CMK (cell line): ENCODE results near the gene HOXA3.

Experiments used
- DNase-seq: peaks from one replicate; pipeline ENCODE4 v3.0.0-alpha.2; 2010; ENCODE audit warnings: low read depth

HOXA3 gene

GRCh38 chr7:27189295-27189996 is 37.1 kb upstream of the HOXA3 start:
- no peak for DNase-seq

- no peak for DNase-seq
These were observed 36.3 kb upstream of the HOXA3 start for GRCh38 chr7:27188386-27189294.

DNA sequence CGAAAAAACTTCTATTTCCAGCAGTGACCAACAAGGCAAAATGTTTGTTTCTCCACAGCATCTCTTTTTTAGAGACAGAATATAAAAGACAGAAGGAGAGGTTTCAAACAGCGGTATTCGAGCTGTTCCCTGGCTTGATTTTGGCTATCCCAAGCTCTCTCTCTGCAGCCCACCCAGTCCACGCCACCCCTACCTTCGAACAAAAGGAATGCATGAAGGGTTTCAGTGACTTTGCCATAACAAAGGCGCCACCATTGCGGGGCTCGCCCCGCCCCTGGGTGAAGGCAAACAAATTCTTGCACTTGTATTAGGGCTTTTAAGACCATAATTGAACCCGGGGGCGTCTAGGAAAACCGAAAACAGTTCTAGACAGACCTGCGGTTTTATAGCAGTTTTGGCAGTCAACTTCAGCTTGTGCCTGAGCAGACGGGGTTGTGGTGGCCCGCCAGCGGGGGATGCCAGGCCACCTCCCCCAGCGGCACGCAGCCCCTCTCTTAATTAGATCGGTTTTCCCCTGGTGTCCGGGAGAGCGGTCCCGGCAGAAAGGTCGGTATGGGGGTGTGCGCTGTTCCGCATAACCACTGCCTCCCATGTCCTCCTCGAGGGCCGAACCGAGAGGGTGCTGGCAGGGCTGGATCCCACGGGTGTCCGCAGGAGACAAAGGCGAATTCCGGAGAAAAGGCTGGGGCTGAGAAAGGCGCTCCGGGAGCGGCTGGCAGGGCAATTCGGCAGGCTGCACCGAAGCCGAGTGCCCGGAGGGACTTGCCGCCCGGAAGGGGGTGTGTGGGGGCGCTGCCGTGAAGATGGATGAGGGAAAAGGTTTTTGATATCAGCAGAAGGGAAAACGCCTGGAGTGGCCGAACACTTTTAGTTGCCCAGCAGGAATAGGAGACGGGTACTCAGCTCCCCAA is 35.3 kb upstream of the HOXA3 start:
- no peak for DNase-seq

- DNase-seq: no peak
These were observed 34.5 kb upstream of the HOXA3 start for GRCh38 chr7:27186668-27187474.

DNA sequence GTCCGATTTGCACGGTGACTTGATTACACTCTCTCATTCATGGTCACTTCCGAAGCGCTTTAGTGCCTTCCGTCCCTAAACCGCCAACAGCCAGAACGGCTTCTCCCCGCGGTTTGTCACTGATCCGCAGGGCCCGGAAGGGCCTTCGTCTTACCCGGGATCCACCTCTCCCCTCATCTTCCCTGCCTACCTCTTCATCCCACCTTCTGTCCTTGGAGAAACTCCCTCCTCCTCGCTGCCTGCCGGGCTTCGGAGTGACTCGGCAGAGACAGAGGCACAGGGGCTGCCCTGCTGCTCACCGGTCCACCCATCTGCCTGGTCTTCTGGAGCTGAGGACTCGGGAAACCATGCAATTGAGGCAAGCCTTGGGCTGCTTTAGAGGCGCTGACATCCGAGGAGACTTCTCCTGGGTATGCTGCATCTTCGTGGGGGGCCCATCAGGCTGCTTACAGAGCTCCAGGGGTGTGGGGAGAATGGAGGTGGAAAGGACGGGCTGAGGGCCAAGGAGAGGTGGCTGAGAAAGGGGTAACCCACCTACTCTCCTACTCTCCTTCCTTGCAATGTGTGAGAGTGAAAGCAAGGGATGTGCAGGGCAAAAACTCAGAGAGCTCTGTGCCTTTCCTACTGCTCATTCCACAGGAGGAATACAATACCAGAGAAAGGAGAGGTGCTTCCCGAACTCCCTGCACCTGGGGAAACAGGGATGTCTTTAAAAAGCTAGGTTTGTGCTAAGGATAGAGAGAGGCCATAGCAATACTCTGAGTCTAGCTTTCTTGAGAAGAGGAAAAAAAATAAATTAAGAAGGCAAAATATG is 33.7 kb upstream of the HOXA3 start:
- DNase-seq: no peak

DNA sequence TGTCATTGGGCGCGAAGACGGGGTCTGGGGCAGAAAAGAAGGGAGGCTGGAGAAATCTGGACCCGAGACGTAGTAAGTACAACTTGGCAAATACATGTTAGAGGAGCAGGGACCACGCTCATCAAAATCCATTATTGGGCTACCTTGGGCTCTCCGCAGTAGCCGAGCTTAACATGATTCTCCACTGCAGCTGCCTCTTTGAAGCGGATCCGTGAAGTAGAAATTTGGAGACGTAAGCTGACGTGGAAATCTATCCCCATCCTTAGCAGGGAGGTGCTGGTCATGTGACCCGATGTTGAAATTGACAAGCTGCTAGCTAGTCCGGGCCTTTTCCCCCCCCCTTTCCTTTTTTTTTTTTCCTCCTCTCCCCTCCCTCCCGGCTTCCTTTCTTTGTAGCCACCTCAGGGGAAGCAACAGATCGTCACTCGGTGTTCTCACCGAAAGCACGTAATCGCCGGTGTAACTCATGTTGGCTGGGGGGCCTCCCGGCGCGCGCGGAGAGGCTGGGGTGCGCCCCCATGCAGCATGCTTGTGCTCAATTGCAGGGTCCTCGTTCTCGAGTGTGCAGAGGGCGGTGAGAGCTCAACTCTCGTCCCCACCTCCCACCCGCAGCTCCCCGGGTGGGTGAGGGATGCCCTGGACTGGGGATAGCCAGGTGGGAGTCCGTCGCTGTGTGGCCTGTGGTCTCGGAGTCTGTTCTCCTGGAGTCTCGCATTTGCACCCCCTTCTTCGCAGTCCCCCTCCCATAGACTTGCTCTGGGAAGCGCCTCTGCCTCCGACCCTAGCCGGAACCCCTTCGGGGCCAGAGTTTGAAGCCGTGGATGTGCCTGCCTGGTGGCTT is 32.9 kb upstream of the HOXA3 start, which contains the start of gene HOXA11:
HOXA11 (minus strand) TSS at position 220 of the 841 bp plus-strand sequence; CDS start at position 132, 88 bp downstream.
- DNase-seq: no peak

GRCh38 chr7:27184337-27185012 is 32.1 kb upstream of the HOXA3 start:
- no peak for DNase-seq

DNA sequence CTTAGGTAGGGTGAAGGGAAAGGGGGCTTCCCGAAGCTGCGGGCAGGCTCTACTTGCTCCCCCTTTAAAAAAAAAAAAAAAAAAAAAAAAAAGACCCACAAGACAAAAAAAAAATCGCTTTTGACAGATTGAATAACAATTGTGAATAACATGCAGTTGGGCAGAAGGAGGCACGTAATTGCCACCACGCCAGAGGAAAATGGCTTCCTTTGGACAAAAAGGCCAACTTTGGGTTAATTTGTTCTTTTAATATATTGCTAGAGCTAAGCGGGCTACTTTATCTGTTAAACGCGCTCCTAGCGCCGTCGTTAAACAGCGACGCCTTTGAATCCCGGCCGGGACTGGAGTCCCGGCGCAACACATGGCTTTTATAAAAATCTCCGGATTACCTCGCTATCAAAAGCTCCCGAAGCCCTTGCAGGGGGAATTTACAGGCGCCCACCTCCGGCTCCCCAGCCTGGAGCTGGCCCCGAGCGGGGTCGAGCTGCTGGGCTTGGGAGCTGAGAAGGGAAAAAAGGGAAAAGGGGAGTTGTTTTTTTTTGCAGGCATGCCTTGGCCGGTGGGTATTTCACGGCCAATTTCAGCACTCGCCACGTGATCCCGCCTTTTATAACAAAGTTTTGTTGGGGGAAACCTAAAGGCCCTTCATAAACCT is 31.4 kb upstream of the HOXA3 start:
- DNase-seq: no peak

DNA sequence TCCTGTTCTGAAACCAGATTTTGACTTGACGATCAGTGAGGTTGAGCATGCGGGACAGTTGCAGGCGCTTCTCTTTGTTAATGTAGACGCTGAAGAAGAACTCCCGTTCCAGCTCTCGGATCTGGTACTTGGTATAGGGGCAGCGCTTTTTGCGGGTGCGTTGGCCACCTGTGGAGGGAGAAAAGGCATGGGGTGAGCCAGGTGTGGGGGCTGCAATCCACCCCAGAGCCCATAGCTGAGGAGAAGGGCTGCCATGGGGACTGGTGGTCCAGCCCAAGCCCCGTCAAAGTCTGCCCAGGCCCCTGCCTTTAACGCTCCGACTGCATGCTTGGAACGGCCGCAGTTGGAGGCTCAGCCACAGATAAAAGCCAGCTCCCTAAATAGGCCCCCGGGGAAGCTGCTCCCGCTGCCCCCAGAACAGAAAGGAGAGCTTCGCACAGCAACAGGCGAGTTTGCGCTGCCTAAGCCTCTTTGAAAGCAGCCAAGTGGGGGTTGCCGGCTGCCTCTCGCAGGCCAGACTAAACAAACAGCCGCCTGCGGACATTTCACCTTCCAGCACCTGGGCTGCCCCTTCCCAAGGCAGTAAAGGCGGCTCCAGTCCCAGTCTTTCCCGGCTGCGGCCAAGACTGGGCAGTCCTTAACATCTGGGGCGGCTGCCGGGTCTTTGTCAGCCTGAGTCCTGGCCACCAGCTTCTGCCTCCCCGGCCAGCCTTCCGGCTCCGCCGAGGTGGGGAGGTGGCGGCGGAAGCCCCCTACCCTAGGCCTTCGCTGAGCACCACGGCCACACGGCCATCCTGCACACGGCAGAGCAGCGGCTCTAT is 30.7 kb upstream of the HOXA3 start:
- no peak for DNase-seq

DNA sequence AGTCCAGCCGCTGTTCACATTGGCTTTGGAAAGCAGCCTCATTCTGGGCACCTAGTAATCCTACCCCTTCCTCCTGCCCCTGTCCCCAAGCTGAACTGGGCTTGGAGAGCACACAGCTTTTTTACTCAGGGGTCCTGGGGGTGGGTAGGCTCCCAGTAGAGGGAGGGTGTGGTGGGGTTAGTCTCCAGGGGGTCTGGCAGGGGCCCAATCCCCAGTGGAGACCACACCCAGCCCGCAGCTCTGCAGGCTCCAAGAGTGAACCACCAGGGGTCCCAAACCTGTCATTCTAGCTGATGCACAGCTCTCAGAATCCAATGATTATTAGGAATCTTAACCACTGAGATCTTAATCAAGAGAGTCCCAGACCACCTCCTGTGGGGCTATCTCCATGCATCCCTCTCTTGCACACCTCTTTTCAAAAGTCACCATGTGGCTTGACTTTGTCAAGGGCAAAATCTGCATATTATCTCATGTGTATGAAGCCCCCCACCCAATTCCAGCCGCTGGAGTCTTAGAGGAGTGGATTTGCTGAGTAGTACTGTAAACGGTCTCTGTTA is 30.0 kb upstream of the HOXA3 start:
- no peak for DNase-seq

GRCh38 chr7:27181795-27182275 is 29.5 kb upstream of the HOXA3 start:
- DNase-seq: no peak

- DNase-seq: no peak
These were observed 28.3 kb upstream of the HOXA3 start for GRCh38 chr7:27180431-27181420.

DNA sequence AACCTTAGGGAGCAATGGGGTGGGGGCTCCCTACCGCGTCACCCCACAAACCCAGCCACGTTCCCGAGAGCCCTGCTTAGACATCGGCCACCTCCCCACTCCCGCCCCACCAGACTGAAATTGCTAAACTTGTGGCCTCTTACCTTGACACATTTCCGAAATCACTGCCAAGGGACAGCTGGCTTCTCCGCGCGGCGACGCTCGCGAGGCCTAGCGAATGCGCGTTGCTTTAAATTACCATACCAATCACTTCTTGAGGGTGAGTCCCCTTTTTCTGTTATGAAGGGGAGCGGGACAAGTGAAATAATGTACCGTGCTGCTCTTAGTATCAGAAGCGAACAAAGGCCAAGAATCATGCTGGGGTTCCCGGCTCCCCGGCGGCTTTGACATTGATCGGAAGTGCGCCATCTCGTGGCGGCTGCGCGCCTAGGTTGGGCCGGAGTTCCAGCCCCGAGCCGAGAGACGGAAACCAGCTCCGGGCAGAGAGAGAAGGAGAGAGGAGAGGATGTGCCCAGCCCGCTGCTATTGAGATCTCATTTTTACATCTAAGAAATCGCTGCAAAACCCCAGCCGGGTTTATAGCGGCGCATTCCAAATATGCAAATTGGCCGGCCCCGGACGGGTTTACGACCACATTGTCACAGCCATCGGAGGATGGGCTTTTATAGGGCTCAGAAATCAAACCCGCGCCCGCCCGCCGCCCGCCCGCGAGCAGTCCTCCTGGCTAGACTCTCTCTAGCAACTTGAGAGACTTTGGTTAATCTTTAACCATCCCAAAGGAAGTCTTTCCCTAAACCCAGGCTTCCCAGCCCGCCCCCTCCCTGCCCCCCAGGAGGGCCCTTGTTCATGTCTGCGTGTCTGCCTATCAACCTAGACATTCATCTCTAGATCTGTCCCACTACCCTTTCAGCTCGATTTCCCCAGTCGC is 27.4 kb upstream of the HOXA3 start:
- no peak for DNase-seq

DNA sequence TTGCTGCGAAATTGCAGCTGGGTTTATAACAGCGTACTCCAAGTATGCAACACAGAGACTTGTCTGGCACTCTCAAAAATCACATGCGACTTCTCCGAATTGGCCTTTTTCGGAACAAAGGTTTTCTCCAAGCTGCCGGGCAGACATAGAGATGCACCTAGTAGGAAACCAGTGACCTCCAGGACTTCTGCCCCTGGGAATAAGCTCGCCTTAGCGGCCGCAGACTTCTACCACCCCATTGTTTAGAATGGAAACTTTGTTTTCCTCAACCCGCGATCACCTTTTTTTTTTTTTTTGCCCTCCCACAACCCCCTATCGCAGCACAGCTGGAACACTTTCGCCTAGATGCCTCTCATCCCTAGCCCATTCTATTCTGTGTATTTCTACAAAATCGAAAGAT is 26.6 kb upstream of the HOXA3 start:
- DNase-seq: no peak

- no peak for DNase-seq
These were observed 26.0 kb upstream of the HOXA3 start for GRCh38 chr7:27178366-27178765.
